GM23338 (cell line): Measurements from ENCODE around the gene RWDD2A. TPM values are rescaled to one million over a fixed set of nuclear protein-coding genes. Genes with fewer than 3 reads are reported as not detected.

Source experiments
- polyA plus RNA-seq: library from polyadenylated mRNA; unstranded; fragments of >200 nt; fragmentation: Nextera tagmentation; extraction: Ambion mirVana; gene quantifications from 2 replicates; pipeline ENCODE4 v1.2.1, GENCODE V29; 2016
- total RNA-seq: library from RNA; depleted of rRNA; stranded (reverse); fragments of >200 nt; shearing (Covaris generic); gene quantifications from 2 replicates; pipeline ENCODE4 v1.2.3, GENCODE V29; 2014; rRNA removed

RWDD2A gene
- total and polyA plus RNA-seq, 2 experiments from 2014 or later: 3.1 to 3.7 TPM

Other genes with a start within 250 kb of the RWDD2A start
- gene UBE3D, start 127.5 kb upstream of the RWDD2A start, total RNA-seq: 28.2 and 31.4 TPM in 2 replicates
- 17.0 and 17.5 TPM in 2 replicates for gene UBE3D, start 127.5 kb upstream of the RWDD2A start, polyA plus RNA-seq
- gene DOP1A, start 125.7 kb upstream of the RWDD2A start, total RNA-seq: 18.6 and 34.4 TPM in 2 replicates
- 2.1 and 3.9 TPM in 2 replicates for gene DOP1A, start 125.7 kb upstream of the RWDD2A start, polyA plus RNA-seq
- gene PGM3, start 92 bp upstream of the RWDD2A start, total RNA-seq: 35.3 and 36.3 TPM in 2 replicates
- gene PGM3, start 92 bp upstream of the RWDD2A start, polyA plus RNA-seq: 21.8 and 23.8 TPM in 2 replicates
- 5.9 and 8.0 TPM in 2 replicates for gene ME1, start 237.7 kb downstream of the RWDD2A start, total RNA-seq
- 6.4 and 6.7 TPM in 2 replicates for gene ME1, start 237.7 kb downstream of the RWDD2A start, polyA plus RNA-seq